GM19395 (cell line): Measurements from ENCODE around the gene RALB.
"Not testable (repeated sequence)": the region's sequence is repeated elsewhere in the genome, so short reads cannot be mapped to it uniquely, and the experiment has no call there.

Experiments
- ATAC-seq: cut with Tn5 transposase; IDR thresholded peaks from one replicate; pipeline ENCODE4 v1.9.1; 2021; ENCODE audit warnings: mild to moderate bottlenecking, moderate library complexity; ENCODE audit not compliant: unreplicated experiment

RALB gene

GRCh38 chr2:120290737-120291136, 38.1 kb downstream of the RALB start:
- ATAC-seq = no peak

DNA sequence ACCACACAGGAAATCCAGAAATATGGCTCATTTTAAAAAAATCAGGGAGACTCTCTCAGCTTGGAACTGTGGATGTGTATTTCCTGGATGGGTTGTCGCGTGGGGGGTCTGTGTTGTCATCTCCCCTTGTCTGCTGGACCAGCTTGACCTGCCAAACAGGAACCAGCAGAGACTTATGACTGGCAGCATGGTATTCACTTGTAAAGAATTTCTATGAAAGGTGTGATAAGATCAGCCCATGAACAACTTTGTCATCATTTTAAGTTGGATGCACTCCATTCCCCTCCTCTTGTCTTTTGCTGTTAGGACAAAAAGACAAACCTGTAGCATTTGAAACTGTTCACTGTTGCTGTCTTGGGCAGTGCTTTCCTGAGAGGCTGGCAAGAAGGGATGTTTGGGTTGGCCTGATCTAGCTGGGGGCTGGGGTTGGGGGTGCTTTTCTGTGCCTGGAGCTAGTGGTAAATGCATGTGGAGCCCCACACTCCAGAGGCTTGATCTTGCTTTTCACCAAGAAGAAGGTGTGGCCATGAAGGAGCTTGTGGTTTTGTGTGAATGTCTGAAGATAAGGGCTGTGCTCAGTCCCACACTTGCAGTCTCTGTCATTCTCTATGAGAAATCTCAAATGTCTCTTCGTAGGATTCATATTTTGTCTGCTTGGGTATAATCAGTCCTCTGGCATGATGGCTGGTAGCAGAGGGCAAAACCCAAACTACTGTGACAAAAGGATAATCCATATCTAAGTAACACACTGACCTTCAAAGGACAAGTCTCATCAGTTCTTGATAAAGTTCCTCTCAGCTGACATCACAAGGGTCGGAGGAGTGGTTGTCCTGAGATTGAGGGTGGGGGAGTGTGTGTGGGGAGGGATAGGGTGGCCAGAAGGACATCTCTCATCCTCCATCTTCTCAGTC, 39.0 kb downstream of the RALB start:
- no peak for ATAC-seq

GRCh38 chr2:120293096-120294007, 40.7 kb downstream of the RALB start:
- ATAC-seq = peak; percentile 37

- ATAC-seq = peak; percentile 86
Measured at GRCh38 chr2:120294008-120294340, 41.3 kb downstream of the RALB start.

- ATAC-seq = no peak
Measured at GRCh38 chr2:120298173-120298835, 45.7 kb downstream of the RALB start.

- no peak for ATAC-seq
Measured at GRCh38 chr2:120299004-120299403, 46.4 kb downstream of the RALB start.

GRCh38 chr2:120299561-120299960, 46.9 kb downstream of the RALB start:
- no peak for ATAC-seq

- ATAC-seq = no peak
Measured at GRCh38 chr2:120300385-120300784, 47.7 kb downstream of the RALB start.

- ATAC-seq = no peak
Measured at GRCh38 chr2:120301284-120301683, 48.6 kb downstream of the RALB start.

- ATAC-seq = no peak
Measured at GRCh38 chr2:120302301-120302700, 49.6 kb downstream of the RALB start.

GRCh38 chr2:120303177-120303576, 50.5 kb downstream of the RALB start:
- ATAC-seq = no peak

GRCh38 chr2:120305296-120305695, 52.6 kb downstream of the RALB start:
- ATAC-seq = no peak

- ATAC-seq = no peak
Measured at GRCh38 chr2:120305937-120306490, 53.4 kb downstream of the RALB start.

DNA sequence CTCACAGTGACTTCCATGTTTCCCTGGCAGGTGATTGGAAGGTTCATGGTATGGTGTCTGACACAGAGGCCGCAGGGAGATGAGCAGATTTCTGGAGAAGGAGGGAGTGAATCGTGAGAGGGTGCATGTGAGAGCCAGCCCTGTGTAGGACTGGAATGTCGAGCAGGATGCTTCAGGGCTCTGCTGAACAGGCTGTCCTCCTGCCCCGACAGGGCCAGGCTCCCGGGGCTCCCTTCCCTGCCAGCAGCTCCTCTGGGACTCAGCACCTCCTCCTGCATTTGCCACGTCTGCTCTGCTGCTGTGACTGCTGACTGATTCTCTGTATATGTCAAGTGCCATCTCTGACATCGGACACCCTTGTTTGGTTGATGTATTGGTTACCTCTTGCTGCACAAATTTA, 54.8 kb downstream of the RALB start:
- ATAC-seq = no peak

DNA sequence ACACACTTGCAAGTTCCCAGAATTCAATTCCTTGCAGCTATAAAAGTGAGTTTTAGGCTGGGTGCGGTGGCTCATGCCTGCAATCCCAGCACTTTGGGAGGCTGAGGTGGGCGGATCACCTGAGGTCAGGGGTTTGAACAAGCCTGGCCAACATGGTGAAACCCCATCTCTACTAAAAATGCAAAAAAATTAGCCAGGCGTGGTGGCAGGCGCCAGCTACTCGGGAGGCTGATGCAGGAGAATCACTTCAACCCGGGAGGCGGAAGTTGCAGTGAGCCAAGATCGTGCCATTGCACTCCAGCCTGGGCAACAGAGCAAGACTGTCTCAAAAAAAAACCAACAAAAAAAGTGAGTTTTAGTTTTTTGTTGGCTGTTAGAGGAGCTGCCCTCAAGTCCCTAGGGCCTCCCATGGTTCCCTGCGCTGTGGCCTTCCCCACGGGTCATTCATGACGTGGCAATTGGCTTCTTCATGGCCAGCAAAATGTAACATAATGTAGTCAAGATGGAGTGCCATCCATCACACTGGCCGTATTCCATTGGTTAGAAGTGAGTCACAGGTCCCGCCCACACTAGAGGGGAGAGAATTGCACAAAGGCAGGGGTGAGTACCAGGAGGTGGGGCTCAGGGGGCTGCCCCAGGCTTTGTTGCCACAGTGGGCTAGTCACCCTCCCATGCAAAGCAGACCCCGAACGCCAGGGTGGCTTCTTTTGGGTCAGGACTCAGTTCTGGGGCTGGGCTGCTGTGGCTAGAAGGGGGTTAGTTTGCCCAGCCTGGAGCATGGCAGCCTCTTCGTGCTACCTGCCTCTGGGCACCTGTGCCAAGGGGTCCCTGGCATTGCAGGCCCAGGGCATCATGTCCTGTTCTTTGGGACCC, 55.6 kb downstream of the RALB start:
- ATAC-seq = no peak

DNA sequence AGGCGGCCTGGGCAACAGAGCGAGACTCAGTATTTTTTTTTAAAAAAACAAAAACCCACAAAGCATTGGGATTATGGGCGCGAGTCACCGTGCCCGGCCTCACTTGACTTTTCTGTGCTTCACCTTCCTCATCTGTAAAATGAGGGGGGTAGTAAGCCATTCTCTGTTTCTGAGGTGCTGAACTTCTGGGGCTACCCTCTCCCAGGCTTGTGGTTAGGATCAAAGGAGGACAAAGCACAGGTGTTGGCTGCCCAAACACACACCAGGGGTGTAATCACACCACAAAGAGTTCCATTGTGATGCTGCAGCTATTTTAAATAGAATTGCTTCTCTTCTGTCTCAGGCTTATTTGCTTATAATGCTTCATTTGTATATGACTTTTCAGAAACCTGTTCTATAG, 57.5 kb downstream of the RALB start:
- ATAC-seq = peak; percentile 56

DNA sequence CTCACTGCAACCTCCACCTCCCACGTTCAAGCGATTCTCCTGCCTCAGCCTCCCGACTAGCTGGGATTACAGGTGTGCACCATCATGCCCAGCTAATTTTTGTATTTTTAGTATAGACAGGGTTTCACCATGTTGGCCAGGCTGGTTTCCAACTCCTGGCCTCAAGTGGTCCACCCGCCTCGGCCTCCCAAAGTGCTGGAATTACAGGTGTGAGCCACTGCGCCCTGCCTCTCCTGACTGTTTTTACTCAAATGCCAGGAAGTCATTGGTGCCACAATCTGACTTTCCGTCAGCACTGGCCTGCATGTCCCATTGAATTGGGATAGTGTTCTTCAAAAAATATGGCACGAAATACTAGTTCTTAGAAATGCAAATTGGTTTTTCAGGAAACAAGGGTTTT, 58.2 kb downstream of the RALB start:
- not testable (repeated sequence) for ATAC-seq

DNA sequence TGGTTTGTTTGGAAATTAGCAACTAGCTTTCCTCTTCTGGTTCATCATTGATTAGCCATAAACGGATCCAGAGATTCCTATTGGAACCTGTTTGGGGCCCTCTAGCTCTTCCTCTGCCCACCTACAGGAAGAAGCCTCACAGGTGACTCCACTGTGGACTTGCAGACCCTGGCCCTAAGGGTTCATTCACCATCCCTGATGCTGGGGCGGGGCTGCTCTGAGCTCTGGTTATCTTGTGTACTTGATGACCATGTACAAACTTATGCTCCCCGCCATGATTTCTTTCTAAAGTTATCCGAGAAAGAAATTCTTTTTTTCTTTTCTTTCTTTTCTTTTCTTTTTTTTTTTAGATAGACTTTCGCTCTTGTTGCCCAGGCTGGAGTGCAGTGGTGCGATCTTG, 59.4 kb downstream of the RALB start:
- ATAC-seq = no peak

DNA sequence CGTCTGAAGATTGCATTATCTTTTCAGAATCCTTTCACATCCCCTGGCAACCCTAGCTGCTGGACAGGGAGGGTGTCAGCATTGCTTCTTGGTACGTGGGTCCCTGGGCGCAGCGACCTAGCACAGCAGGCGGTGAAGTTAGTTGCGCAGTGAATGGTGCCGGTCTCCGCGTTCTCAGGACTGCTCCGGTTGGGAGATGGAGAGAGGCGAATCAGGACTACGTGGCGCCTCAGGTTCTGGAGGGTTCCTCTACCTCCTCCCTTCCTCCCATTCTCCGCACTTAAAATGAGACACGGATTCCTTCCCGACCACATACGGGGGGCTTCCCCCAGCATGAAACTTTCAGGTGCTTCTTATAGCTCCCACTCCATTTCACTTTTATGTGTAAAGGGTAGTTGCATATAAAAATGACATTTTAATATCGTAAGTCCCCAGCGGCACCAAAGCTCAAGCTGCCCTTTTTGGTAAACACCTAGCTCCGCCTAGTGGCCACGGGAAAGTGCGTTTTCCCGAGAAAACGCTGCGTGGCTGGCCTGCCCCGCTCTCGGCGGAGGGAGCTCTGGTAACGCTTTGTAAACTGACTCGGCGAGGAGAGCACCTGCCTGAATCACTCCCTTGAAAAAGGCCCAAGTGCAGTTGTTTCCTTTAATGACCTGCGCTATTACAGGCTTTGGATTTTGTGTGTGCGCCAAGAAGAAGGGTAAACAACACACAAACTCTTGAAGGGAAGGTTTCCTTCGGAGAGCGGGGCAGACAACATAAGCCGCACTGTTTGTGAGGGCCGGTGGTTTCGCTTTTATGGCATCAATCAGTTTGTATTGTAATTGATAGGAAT, 60.4 kb downstream of the RALB start:
- peak; percentile 61 for ATAC-seq
